ENCODE data around the gene KLF8.

GRCh38 chrX:56313308-56313707, 81.2 kb downstream of the KLF8 start:
- TF ChIP-seq CTCF (IDR thresholded peaks at IDR 0.05) (no peak), POLR2AphosphoS5 (IDR thresholded peaks at IDR 0.05) (no peak)
